ENCODE results near the gene ASAP3. TPM values are rescaled to one million over a fixed set of nuclear protein-coding genes. Genes with fewer than 3 reads are reported as not detected.

ASAP3 gene
- total RNA-seq, 1 experiment from 2014 or later = 17.6 TPM

GRCh38 chr1:23462766-23463165 lies 21.2 kb downstream of the ASAP3 start:
- no peaks in the 10 kb centered on the region for H3K27me3 ChIP-seq (ENCODE audit: insufficient read depth, low read depth)
- no peak overlapping the region for H3K4me3 ChIP-seq
- H2AFZ ChIP-seq = no peak overlapping the region
- no peaks in the 10 kb centered on the region for H3K9me2 ChIP-seq (ENCODE audit: insufficient read depth)
- ChIA-PET POLR2A (ENCODE audit: unreplicated experiment) (no interaction called here), CTCF (interaction anchor here (0.6 kb wide), 1 partner anchor 213 kb away, joined by 6 read pairs; no protein-coding TSS in a partner anchor)
- H3F3A ChIP-seq (ENCODE audit: insufficient read depth, low read depth) = no peaks in the 10 kb centered on the region
- no peak overlapping the region for H3K4me2 ChIP-seq
- no peak overlapping the region for H3K27ac ChIP-seq
- intact Hi-C loops (cut with micrococcal nuclease; ENCODE audit: unreplicated experiment) = no loop called here
- no peaks in the 10 kb centered on the region for H3K9me3 ChIP-seq (ENCODE audit: insufficient read depth, low read depth)
- TF ChIP-seq CTCF (conservative IDR thresholded peaks at IDR 0.05) (no peak), EZH2 (IDR thresholded peaks at IDR 0.05; ENCODE audit: low read depth) (no peak)
- no peaks in the 10 kb centered on the region for H4K20me1 ChIP-seq (ENCODE audit: insufficient read depth)
- no peak for DNase-seq
- H3K36me3 ChIP-seq (ENCODE audit: low read depth) = no peaks in the 10 kb centered on the region
- H3K4me1 ChIP-seq (replicated peaks; ENCODE audit: insufficient read depth) = no peaks in the 10 kb centered on the region
- BruUV-seq (replicated peaks) = no TSS peak
- no peaks in the 10 kb centered on the region for H3K79me2 ChIP-seq (ENCODE audit: low read depth)

DNA sequence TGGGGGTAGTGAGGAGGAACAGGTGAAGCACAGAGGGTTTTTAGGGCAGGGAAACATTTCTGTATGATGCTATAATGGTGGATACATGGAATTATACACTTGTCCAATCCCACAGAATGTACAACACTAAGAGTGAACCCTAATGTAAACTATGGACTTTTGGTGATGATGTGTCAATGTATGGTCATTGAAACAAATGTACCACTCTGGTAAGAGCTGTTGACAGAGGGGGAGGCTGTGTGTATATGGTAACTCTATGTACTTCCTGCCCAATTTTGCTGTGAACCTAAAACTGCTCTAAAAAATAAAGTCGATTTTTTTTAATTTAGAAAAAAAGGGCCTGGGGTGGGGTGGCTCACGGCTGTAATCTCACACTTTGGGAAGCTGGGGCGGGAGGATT lies 22.9 kb downstream of the ASAP3 start:
- no peak for DNase-seq
- Histone ChIP-seq H3K4me1 (replicated peaks; ENCODE audit: insufficient read depth) (no peaks in the 10 kb centered on the region), H3K27me3 (ENCODE audit: insufficient read depth, low read depth) (no peaks in the 10 kb centered on the region), H3K79me2 (ENCODE audit: low read depth) (no peaks in the 10 kb centered on the region), H3K4me2 (no peak overlapping the region), H4K20me1 (ENCODE audit: insufficient read depth) (no peaks in the 10 kb centered on the region), H3K9me2 (ENCODE audit: insufficient read depth) (no peaks in the 10 kb centered on the region), H3F3A (ENCODE audit: insufficient read depth, low read depth) (no peaks in the 10 kb centered on the region), H3K4me3 (no peak overlapping the region), H3K9me3 (ENCODE audit: insufficient read depth, low read depth) (no peaks in the 10 kb centered on the region), H3K36me3 (ENCODE audit: low read depth) (no peaks in the 10 kb centered on the region), H3K27ac (no peak overlapping the region), H2AFZ (no peak overlapping the region)
- TF ChIP-seq EZH2 (IDR thresholded peaks at IDR 0.05; ENCODE audit: low read depth) (no peak), CTCF (conservative IDR thresholded peaks at IDR 0.05) (no peak)
- BruUV-seq (replicated peaks) = no TSS peak
- CTCF ChIA-PET = interaction anchor here (0.5 to 0.6 kb wide), 2 partner anchors 204 to 421 kb away, joined by 4 to 5 read pairs; no protein-coding TSS in a partner anchor
- intact Hi-C loops (cut with micrococcal nuclease; ENCODE audit: unreplicated experiment) = no loop called here
- POLR2A ChIA-PET (ENCODE audit: unreplicated experiment) = no interaction called here

- Histone ChIP-seq H3K36me3 (ENCODE audit: low read depth) (no peaks in the 10 kb centered on the region), H3K9me3 (ENCODE audit: insufficient read depth, low read depth) (no peaks in the 10 kb centered on the region), H3K4me2 (no peak overlapping the region), H3F3A (ENCODE audit: insufficient read depth, low read depth) (no peaks in the 10 kb centered on the region), H3K27me3 (ENCODE audit: insufficient read depth, low read depth) (no peaks in the 10 kb centered on the region), H3K79me2 (ENCODE audit: low read depth) (no peaks in the 10 kb centered on the region), H4K20me1 (ENCODE audit: insufficient read depth) (no peaks in the 10 kb centered on the region), H2AFZ (no peak overlapping the region), H3K27ac (no peak overlapping the region), H3K9me2 (ENCODE audit: insufficient read depth) (no peaks in the 10 kb centered on the region), H3K4me3 (no peak overlapping the region), H3K4me1 (replicated peaks; ENCODE audit: insufficient read depth) (no peaks in the 10 kb centered on the region)
- no peak for DNase-seq
- intact Hi-C loops (cut with micrococcal nuclease; ENCODE audit: unreplicated experiment) = no loop called here
- ChIA-PET CTCF (no interaction called here), POLR2A (ENCODE audit: unreplicated experiment) (no interaction called here)
- TF ChIP-seq EZH2 (IDR thresholded peaks at IDR 0.05; ENCODE audit: low read depth) (no peak), CTCF (conservative IDR thresholded peaks at IDR 0.05) (no peak)
- BruUV-seq (replicated peaks) = no TSS peak
Measured at GRCh38 chr1:23460519-23460918, 23.5 kb downstream of the ASAP3 start.
